Endothelial cell of umbilical vein (primary cell): ENCODE measurements around the gene CDR2.

Experiments
- CTCF ChIP-seq, 2 donors: IDR thresholded peaks; 1 replicate in 1 of 2; 2 replicates in 1 of 2; pipeline ENCODE4 v1.5.1; 2011; ENCODE audit warnings: low read length in 2 of 2, mild to moderate bottlenecking in 2 of 2, moderate library complexity in 2 of 2, control low read depth in 1 of 2, inconsistent platforms in 1 of 2, low read depth in 1 of 2; ENCODE audit not compliant: insufficient read depth in 1 of 2; ENCODE audit errors: extremely low read depth in 1 of 2
- EZH2 ChIP-seq: IDR thresholded peaks from 2 replicates; pipeline ENCODE4 v1.6.1; 2012; ENCODE audit warnings: borderline replicate concordance, low read depth, mild to moderate bottlenecking, moderate library complexity, low read length, inconsistent platforms; ENCODE audit not compliant: severe bottlenecking
- FOS ChIP-seq: IDR thresholded peaks from 2 replicates; pipeline ENCODE4 v1.6.1; 2011; ENCODE audit warnings: mild to moderate bottlenecking, low read length, moderate library complexity, borderline replicate concordance; ENCODE audit not compliant: insufficient read depth
- GATA2 ChIP-seq: IDR thresholded peaks from 2 replicates; pipeline ENCODE4 v1.7.0; 2011; ENCODE audit warnings: low read depth, mild to moderate bottlenecking, moderate library complexity, mixed read lengths, low read length; ENCODE audit not compliant: insufficient read length, insufficient read depth
- MYC ChIP-seq: IDR thresholded peaks from one replicate; pipeline ENCODE4 v1.6.1; 2011; ENCODE audit warnings: mild to moderate bottlenecking, low read depth, low read length
- POLR2A ChIP-seq: IDR thresholded peaks from 2 replicates; pipeline ENCODE4 v1.6.1; 2012; ENCODE audit warnings: low read depth, mild to moderate bottlenecking, control low read depth, low read length
- POLR2AphosphoS5 ChIP-seq: IDR thresholded peaks from 2 replicates; pipeline ENCODE4 v1.6.1; 2012; ENCODE audit warnings: low read depth, mild to moderate bottlenecking, control low read depth, low read length, moderate library complexity; ENCODE audit not compliant: insufficient read depth
- TF ChIP-seq, protein P1 (sequence below): IDR thresholded peaks from 2 replicates; pipeline ENCODE4 v1.6.1; 2011; ENCODE audit not compliant: insufficient read depth, insufficient read length

- TF ChIP-seq CTCF (IDR thresholded peaks at IDR 0.05; ENCODE audit: extremely low read depth in 1 of 2, insufficient read depth in 1 of 2, low read depth in 1 of 2, low read length in 2 of 2) = no peak
- TF ChIP-seq, protein P1, sequence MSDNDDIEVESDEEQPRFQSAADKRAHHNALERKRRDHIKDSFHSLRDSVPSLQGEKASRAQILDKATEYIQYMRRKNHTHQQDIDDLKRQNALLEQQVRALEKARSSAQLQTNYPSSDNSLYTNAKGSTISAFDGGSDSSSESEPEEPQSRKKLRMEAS = no peak
- TF ChIP-seq EZH2 = no peak
- TF ChIP-seq POLR2A = no peak
- TF ChIP-seq POLR2AphosphoS5 = no peak
- no peak for TF ChIP-seq FOS
- TF ChIP-seq GATA2 = no peak
- TF ChIP-seq MYC = no peak
These were observed 70.0 kb downstream of the CDR2 start for GRCh38 chr16:22304411-22304810.
